OCI-M2 (cell line): ENCODE results near the gene ROGDI.
"Not testable (repeated sequence)": the region's sequence is repeated elsewhere in the genome, so short reads cannot be mapped to it uniquely, and the experiment has no call there.

Experiments
- DNase-seq: peaks from one replicate; lab custom pipeline; 2025; ENCODE audit not compliant: unreplicated experiment; lab: John Stamatoyannopoulos, UW

The ROGDI gene

DNA sequence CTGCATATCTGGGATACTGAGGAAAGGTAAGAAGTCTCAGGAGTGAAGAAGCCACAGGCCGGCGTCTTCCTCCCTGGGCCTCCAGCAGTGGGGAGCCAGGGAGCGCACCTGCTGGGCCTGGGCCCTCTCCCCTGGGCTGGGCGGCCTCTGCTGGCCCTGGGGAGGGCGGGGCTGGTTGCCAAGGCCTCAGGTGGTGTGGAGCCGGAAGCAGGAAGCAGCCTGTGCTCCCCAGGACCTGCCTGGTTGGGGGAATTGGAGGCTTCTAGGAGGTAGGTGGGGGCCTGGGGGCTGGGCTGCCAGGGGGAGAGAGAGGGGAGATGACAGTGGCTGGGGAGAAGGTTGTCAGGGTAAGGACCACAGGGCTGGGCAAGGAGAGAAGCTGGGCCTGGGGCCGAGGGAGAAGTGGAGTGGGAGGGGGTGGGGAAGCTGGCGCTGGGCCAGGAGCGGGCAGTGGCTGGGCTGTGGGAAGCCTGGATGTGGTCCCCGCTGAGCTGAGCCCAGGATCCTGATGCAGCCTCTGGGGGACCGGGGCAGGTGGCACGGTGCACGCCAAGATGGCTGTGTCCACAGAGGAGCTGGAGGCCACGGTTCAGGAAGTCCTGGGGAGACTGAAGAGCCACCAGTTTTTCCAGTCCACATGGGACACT is 7.1 kb downstream of the ROGDI start, which contains the start of gene SMIM22:
Gene SMIM22, plus strand, starts transcription at position 189 of the 647 bp plus-strand sequence. Its CDS starts 366 bp downstream, at position 555.
- DNase-seq: no peak

DNA sequence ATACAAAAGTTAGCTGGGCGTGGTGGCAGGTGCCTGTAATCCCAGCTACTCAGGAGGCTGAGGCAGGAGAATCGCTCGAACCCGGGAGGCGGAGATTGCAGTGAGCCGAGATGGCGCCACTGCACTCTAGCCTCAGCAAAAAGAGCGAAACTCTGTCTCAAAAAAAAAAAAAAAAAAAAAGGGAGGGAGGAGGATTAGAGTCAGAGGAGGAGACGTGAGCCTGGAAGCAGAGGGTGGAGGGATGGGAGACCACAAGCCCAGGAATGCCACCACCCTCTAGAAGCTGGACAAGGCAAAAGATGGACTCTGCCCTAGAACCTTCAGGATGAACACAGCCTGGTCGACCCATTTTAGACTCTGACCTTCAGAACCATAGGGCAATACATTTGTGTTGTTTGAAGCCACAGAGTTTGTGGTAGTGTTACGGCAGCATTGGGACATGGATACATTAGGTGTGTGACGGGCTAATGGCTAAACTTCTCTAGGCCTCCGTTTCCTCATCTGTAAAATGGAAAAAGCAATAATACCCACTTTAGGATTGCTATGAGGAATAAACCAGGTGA is 9.4 kb downstream of the ROGDI start:
- DNase-seq: no peak

DNA sequence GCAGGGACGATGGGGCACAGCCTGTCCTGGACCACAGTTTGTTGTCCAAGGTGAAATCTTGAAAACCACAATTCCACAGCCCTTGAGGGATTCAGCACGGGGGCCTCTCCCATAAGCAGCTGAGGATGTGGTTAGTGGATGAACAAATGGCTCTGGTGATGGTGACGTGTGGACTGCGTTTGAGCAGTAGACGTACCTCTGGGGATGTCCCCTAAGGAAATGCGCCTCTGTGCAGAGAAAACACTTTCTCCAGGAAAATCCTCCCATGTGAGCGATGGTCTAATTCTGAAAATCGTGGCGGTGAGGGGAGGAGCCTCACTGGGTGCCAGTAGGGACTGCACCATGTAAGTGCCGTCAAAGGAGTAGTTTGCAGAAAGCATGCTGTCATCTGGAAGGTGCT is 11.6 kb downstream of the ROGDI start:
- DNase-seq: no peak

DNA sequence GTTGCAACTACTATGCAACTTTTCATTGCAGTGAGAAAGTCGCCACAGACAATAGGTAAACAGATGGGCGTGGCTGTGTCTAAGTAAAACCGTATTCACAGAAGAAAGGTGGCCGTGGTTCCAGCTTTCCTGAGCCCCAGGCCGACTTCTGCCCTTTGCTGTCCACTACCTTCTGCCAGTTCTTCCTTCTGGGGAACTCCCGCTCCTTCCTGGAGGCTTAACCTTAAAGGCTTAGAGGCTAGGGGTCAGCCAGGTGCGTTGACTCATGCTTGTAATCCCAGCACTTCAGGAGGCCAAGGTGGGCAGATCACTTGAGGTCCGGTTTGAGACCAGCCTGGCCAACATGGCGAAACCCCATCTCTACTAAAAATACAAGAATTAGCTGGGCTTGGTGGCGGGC is 12.2 kb downstream of the ROGDI start:
- no peak for DNase-seq

DNA sequence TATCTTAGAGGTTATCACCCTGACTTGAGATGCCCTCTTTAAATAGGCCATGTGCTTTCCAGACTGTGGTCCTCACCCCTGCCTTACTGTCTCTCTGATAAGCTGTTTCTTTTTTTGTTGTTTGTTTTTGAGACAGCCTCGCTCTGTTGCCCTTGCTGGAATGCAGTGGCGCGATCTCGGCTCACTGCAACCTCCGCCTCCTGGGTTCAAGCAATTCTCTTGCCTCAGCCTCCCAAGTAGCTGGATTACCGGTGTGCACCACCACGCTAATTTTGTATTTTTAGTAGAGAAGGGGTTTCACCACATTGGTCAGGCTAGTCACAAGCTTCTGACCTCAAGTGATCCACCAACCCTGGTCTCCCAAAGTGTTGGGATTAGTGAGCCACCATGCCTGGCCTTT is 13.5 kb downstream of the ROGDI start:
- no peak for DNase-seq

DNA sequence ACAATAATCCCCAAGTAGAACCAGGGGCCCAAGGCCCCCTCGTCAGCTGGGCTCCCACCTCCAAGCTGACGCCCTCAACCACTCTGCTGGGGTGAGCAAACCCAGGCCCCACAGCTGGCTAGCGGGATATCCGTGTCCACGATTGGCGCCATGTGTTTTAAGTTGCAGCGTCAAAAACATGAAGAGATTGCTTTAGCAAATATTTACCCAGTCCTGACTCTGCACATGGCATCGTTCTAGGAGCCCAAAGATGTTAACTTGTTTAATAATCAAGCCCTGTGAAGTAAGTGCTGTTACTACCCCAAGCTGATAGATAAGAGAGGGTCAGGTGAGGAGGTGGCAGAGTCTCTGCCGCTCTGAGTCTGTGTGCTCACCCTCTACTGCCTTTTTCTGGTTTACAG is 13.9 kb downstream of the ROGDI start:
- DNase-seq: no peak

DNA sequence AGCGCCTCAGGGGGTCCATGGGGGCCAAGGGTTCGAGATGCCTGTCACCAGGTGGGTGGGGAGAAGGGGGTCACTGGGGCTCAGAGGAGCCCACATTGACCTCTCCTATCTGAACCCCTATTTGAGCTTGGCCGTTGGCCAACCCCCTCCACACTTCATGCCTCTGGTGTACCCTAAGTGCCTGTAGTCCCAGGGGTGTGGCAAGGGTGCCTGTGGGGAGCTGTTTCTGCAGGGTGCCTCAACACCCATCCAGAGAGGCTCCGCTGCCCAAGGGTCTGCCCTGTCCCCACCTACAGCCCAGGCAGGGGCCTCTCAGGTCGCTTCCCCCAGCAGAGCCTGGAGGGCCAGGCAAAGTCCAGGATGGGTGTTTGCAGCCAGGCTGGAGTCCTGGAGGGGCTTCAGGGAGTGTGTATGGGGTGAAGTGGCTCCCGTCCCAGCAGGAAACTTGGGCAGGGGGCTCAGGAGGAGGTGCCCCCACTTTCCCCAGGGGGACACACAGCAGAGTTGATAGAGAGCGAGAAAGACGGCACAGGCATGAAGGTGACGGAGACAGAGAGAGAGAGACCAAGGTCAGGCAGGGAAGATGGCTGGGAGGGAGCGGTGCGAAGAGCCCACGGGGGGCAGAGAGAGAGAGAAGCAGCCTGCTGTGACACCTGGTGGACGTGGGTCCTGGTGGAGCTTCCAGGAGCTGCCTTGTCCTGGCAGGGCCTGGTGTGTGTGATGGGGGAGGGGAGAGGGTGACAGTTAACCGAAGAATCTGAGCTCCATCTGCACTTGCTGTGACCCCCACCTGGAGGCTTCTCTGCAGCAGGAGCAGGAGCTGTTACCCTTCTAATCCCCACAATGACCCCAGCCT is 14.6 kb downstream of the ROGDI start, which contains the start of gene SEPTIN12:
Gene SEPTIN12, minus strand, starts transcription at position 719 of the 856 bp plus-strand sequence. Its CDS starts 700 bp downstream, at position 19.
- DNase-seq: no peak

DNA sequence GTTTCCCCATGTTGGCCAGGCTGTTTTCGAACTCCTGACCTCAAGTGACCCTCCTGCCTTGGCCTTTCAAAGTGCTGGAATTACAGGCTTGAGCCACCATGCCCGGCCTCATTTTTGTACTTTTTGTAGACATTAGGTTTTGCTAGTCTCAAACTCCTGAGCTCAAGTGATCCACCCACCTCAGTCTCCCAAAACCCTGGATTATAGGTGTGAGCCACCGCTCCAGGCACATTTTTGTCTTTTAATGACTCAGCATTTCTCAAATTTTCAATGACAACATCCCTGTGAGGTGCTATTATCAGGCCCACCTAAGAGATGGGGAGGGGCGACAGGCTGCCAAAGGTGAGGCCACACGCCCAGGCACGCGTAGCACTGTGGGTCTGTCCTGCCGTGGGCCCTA is 15.4 kb downstream of the ROGDI start:
- no peak for DNase-seq

DNA sequence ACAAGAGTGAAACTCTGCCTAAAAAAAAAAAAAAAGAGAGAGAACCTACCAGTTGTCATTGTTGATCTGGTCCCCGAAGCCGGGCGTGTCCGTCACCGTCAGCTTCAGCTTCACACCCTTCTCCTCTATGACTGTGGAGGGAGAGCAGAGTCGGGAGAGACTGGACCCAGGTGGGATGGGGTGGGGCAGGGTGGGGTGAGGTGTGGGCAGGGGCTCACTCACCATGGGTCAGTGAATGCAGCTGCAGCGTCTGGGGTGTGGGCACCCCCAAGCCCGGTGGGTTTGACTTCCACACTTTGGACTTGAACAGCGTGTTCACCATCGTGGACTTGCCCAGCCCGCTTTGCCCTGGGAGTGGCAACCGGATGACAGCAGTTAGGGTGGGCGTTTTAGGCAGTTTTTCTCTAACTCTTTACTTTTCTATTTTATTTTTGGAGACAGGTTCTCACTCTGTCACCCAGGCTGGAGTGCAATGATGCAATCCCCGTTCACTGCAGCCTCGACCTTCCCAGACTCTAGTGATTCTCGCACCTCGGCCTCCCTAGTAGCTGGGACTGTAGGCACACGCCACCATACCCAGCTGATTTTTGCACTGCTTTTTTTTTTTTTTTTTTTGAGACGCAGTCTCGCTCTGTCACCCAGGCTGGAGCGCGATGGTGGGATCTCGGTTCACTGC is 16.5 kb downstream of the ROGDI start:
- DNase-seq: no peak

DNA sequence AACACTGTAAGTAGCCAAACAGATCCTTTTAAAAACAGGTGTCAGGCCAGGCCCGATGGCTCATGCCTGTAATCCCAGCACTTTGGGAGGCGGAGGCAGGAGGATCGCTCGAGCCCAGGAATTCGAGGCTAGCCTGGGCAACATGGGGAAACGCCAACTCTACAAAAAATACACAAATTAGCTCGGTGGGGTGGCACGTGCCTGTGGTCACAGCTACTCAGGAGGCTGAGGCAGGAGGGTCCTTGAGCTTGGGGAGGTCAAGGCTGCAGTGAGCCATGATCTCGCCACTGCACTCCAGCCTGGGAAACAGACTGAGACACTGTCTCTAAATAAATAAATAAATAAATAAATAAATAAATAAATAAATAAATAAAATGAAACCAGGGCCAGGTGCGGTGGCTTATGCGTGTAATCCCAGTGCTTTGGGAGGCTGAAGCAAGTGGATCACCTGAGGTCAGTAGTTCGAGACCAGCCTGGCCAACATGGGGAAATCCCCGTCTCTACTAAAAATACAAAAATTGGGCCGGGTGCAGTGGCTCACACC is 17.9 kb downstream of the ROGDI start:
- DNase-seq: not testable (repeated sequence)

DNA sequence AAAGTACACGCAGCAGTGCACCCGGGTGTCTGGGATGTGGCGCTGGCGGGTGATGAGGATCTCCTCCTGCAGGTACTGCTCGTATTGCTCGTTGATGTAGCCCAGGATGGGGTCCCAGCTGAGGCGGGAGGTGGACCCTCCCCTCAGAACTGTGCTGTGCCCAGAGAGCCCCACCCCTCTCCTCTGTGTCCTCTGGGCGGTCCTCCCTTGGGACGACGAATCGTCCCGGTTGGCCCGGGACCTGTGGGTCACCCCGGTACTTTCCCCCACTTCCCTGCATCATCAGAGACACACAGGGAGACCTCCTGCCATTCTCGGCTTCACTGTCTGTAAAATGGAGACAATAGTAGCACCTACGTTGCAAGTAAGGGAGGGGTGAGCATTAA is 18.5 kb downstream of the ROGDI start:
- no peak for DNase-seq

DNA sequence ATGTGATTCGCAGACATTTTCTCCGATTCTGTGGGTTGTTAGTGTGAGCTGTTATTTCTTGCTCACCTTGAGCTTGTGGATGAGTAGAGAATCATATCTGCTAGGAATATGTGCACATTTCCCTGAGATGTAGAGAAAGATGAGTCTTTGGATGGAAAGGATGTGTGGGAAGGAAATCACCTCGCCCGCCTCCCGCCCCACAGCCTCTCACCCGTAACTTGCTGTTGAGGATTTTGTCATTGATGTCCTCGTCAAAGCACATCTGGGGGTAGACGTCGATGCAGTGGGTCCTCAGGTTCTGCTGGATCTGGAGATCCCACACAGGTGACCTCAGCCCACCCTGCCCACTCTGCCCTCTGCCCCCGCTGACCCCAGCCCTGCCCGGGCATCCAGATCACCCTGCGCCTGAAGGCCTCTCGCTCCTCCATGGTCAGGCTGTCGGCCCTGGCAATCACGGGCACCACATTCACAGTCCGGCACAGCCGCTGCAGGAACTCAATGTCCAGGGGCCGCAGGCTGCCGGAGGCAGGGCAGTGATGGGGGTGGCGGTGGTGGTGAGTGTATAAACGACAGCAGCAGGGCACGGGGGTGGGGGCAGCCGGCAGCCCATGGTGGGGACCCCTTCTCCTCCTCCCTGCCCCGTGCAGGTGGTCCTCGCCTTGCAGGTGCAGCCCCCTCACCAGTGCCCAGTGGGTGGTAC is 19.0 kb downstream of the ROGDI start:
- no peak for DNase-seq

DNA sequence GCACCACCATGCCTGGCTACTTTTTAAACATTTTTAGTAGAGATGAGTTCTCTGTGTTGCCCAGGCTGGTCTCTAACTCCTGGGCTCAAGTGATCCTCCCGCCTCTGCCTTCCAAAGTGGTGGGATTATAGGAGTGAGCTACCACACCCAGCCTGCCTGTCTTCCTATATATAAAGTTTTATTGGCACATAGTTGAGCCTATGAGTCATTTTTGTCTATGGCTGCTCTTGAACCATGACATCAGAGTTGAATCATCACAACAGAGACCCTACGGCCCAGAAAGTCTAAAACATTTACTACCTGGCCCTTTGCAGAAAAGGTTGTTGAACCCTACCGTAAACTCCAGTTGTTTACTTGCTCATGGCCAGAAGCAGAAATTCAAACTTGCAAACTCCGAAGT is 22.2 kb downstream of the ROGDI start:
- no peak for DNase-seq

DNA sequence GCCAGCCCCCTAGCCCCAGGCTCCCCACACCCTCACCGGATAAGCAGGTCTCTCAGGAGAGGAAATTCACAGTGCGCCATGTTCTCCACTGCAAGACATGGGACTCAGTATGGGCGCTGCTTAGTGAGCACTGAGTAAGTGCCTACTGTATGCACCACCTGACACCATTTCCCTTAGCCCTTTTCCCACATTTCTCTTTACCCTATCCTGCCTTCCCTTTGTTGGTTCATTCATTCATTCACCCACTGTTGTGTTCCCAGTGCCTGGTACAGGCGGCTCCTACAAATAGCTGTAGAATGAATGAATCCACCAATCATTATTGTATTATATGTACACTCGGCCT is 24.4 kb downstream of the ROGDI start:
- no peak for DNase-seq

DNA sequence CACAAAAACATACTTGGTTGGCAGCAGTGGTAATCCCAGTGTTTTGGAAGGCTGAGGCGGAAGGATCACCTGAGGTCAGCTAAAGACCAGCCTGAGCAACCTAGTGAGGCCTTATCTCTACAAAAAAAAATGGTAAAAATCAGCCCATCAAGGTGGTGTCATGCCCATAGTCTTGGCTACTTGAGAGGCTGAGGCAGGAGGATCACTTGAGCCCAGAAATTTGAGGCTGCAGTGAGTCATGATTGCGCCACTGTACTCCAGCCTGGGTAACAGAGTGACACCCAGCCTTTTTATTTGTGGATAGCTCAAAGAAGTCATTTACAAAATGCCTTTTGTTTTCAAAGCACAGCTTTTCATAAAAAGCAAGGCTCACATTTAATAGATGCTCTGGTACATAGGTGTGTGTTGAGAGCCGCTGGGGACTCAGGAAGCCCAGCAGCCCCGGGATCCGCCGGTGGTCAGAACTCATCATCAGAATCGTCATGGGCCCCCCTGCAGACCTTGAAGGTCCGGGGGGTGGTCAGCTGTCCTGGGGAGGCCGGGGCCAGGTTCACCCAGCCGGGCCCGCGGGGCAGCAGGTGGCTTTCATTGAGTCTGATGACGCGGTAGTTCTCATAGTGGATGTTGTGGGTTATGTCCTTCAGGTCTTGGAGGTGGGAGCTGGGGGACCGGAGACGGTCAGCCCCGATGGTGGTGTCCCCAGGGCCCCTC is 24.9 kb downstream of the ROGDI start:
- DNase-seq: no peak

DNA sequence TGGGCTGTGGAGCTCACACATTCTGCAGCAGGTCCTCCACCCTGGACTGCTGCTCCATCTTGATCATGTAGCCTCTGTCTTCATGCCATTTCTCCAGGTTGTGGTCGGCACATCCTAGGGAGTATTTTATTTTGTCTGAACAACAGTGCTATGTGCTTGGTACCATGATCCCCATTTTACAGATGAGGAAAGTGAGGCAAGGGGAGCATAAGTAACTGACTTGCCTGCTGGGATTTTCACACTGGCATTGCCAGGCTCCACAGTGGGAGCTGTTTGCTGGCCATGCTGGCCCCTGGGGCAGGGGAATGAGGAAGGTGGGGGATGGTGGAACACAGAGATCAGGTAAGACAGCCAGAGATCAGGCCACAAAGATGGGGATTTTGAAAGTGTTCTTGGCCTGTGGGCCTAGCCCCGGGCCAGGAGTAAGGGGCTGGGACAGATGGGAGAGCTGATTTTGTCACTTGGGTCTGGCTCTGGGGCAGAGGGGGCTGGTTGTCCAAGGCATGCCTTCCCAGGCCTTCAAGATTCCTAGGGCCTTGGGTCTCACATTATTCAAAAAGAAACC is 26.2 kb downstream of the ROGDI start:
- no peak for DNase-seq

DNA sequence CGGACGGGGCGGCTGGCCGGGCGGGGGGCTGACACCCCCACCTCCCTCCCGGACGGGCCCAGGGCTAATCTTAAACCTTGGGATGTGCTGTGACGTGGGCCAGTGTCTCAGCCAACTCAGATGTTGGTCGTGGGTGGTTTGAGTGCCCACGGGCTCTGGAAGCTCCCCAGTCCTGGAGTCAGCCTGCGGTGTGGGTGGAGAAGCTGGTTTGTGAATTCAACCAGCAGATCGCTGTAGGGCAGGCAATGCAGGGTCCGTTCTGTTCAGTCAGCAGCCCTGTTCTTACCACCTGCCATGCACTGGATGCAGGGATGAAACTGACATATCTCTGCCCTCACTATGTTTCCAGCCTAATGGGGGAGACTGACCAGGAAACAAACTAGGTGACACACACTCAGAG is 27.4 kb downstream of the ROGDI start:
- DNase-seq: no peak

DNA sequence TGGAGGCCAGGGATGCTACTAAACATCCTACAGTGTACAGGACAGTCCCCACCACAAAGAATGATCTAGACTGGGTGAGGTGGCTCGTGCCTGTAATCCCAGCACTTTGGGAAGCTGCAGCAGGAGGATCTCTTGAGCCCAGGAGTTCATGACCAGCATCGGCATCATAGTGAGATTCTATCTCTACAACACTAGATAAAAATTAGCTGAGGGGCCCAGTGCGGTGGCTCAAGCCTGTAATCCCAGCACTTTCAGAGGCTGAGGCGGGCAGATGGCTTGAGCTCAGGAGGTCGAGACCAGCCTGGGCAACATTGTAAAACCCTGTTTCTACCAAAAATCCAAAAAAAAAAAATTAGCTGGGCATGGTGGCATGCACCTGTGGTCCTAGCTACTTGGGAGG is 30.1 kb downstream of the ROGDI start:
- no peak for DNase-seq

DNA sequence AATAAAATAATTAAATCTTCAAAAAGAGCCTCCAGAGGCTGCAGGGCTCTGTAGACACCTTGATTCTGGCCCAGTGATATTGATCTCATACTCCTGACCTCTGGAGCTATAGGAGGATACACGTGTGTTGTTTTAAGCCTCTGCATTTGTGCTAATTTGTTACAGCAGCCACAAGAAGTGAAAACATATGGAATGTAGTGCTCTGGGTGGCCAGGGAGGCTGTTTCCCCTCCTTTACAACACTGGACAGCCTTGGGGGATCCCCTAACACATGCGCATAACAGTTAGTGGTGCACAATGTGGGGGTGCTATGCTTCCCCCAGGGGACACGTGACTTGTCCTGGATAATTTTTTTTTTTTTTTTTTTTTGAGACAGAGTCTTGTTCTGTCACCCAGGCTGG is 30.8 kb downstream of the ROGDI start:
- no peak for DNase-seq

DNA sequence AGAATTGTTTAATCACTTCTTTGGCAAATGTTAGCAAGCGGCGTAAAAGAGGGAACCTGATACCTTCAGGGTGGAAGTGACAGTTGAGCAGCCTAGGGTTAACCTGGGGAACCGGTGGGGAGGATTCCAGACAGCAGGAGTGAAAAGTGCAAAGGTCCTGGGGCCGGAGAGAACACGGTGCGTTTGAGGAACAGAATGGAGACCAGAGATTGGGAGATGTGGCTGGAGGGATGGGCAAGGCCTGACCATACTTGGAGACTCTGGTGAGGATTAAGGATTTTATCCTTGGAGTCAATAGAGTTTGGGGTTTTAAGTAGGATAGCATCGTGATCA is 33.2 kb downstream of the ROGDI start:
- no peak for DNase-seq
